ENCODE results near the gene UFD1. TPM values are rescaled to one million over a fixed set of nuclear protein-coding genes. Genes with fewer than 3 reads are reported as not detected.
A peak's percentile ranks its signal among the peaks of the same experiment; 100 is the strongest.

UFD1 gene
- total and polyA plus RNA-seq, 9 of the 15 experiments (the other 6 are each of a cell fraction or from before 2014, with no cell fraction given): 238 to 645 (median 363) TPM

DNA sequence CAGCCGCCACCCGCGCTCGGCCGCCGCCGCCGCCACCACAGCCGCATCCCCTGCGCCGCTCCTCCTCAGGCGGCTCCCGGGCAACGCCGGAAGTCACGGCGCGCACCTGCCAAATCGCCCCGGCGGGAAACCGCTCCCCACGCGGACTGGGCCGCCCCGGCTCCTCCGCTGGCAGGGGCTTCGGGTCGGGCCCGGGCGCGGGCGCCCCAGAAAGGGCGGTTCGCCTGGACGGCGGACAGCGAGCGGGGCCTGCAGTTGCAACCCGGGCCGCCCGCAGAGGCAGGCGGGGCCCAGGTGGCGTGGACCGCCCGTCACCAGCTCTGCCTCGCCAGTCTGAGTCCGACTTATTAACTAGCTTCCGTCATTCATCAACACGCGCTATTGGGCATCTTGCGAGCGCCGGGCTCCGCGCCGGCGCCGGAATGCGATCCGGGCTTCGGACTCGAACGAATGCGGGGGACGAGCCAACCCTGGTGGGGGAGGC, 47.3 kb downstream of the UFD1 start, which contains the start of gene HIRA (continued):
- TF ChIP-seq, protein P1, sequence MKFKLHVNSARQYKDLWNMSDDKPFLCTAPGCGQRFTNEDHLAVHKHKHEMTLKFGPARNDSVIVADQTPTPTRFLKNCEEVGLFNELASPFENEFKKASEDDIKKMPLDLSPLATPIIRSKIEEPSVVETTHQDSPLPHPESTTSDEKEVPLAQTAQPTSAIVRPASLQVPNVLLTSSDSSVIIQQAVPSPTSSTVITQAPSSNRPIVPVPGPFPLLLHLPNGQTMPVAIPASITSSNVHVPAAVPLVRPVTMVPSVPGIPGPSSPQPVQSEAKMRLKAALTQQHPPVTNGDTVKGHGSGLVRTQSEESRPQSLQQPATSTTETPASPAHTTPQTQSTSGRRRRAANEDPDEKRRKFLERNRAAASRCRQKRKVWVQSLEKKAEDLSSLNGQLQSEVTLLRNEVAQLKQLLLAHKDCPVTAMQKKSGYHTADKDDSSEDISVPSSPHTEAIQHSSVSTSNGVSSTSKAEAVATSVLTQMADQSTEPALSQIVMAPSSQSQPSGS (CRISPR knock-in tag; IDR thresholded peaks at IDR 0.05): no peak
- TF ChIP-seq TCFL5 (CRISPR knock-in tag; conservative IDR thresholded peaks at IDR 0.05): no peak
- TF ChIP-seq SIN3B (IDR thresholded peaks at IDR 0.05; ENCODE audit: low read depth): no peak
- no peak for TF ChIP-seq MECOM (CRISPR knock-in tag; IDR thresholded peaks at IDR 0.05)
- TF ChIP-seq, protein P2, sequence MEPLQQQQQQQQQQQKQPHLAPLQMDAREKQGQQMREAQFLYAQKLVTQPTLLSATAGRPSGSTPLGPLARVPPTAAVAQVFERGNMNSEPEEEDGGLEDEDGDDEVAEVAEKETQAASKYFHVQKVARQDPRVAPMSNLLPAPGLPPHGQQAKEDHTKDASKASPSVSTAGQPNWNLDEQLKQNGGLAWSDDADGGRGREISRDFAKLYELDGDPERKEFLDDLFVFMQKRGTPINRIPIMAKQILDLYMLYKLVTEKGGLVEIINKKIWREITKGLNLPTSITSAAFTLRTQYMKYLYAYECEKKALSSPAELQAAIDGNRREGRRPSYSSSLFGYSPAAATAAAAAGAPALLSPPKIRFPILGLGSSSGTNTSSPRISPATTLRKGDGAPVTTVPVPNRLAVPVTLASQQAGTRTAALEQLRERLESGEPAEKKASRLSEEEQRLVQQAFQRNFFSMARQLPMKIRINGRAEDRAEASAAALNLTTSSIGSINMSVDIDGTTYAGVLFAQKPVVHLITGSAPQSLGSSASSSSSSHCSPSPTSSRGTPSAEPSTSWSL (CRISPR knock-in tag; IDR thresholded peaks at IDR 0.05; ENCODE audit: borderline replicate concordance): peak; percentile 86; the same call in 1 of the 2 replicates
- TF ChIP-seq CBX5 (IDR thresholded peaks at IDR 0.05; ENCODE audit: borderline replicate concordance, low read depth): no peak
- TF ChIP-seq KLF1 (tag; IDR thresholded peaks at IDR 0.05): no peak
- no peak for TF ChIP-seq ARNT (IDR thresholded peaks at IDR 0.05)
- TF ChIP-seq, protein P3, sequence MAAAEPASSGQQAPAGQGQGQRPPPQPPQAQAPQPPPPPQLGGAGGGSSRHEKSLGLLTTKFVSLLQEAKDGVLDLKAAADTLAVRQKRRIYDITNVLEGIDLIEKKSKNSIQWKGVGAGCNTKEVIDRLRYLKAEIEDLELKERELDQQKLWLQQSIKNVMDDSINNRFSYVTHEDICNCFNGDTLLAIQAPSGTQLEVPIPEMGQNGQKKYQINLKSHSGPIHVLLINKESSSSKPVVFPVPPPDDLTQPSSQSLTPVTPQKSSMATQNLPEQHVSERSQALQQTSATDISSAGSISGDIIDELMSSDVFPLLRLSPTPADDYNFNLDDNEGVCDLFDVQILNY (CRISPR knock-in tag; IDR thresholded peaks at IDR 0.05): no peak
- TF ChIP-seq HMG20A (CRISPR knock-in tag; conservative IDR thresholded peaks at IDR 0.05): no peak
- TF ChIP-seq, protein P4, sequence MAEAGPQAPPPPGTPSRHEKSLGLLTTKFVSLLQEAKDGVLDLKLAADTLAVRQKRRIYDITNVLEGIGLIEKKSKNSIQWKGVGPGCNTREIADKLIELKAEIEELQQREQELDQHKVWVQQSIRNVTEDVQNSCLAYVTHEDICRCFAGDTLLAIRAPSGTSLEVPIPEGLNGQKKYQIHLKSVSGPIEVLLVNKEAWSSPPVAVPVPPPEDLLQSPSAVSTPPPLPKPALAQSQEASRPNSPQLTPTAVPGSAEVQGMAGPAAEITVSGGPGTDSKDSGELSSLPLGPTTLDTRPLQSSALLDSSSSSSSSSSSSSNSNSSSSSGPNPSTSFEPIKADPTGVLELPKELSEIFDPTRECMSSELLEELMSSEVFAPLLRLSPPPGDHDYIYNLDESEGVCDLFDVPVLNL (CRISPR knock-in tag; IDR thresholded peaks at IDR 0.05; ENCODE audit: low read depth): no peak
- no peak for TF ChIP-seq TFAM (CRISPR knock-in tag; conservative IDR thresholded peaks at IDR 0.05)
- TF ChIP-seq, protein P5, sequence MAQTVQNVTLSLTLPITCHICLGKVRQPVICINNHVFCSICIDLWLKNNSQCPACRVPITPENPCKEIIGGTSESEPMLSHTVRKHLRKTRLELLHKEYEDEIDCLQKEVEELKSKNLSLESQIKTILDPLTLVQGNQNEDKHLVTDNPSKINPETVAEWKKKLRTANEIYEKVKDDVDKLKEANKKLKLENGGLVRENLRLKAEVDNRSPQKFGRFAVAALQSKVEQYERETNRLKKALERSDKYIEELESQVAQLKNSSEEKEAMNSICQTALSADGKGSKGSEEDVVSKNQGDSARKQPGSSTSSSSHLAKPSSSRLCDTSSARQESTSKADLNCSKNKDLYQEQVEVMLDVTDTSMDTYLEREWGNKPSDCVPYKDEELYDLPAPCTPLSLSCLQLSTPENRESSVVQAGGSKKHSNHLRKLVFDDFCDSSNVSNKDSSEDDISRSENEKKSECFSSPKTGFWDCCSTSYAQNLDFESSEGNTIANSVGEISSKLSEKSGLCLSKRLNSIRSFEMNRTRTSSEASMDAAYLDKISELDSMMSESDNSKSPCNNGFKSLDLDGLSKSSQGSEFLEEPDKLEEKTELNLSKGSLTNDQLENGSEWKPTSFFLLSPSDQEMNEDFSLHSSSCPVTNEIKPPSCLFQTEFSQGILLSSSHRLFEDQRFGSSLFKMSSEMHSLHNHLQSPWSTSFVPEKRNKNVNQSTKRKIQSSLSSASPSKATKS (CRISPR knock-in tag; IDR thresholded peaks at IDR 0.05): no peak
- no peak for TF ChIP-seq MCM5 (IDR thresholded peaks at IDR 0.05; ENCODE audit: low read depth)
- no peak for TF ChIP-seq PTRF (tag; IDR thresholded peaks at IDR 0.05)
- TF ChIP-seq ARID1B (IDR thresholded peaks at IDR 0.05): no peak
- no peak for TF ChIP-seq CCNT2 (IDR thresholded peaks at IDR 0.05; ENCODE audit: borderline replicate concordance, extremely low read depth, insufficient read length, low read depth, low read length)
- TF ChIP-seq IFI16 (CRISPR knock-in tag; IDR thresholded peaks at IDR 0.05): no peak
- TF ChIP-seq ZNF174 (CRISPR knock-in tag; IDR thresholded peaks at IDR 0.05): no peak
- TF ChIP-seq SMARCE1 (IDR thresholded peaks at IDR 0.05): no peak
- TF ChIP-seq BRF1 (IDR thresholded peaks at IDR 0.05; ENCODE audit: borderline replicate concordance, extremely low read depth, insufficient read length): no peak
- TF ChIP-seq BRD9 (IDR thresholded peaks at IDR 0.05; ENCODE audit: low read depth, partially characterized antibody): no peak
- TF ChIP-seq RBM25 (IDR thresholded peaks at IDR 0.05; ENCODE audit: low read depth, low read length, severe bottlenecking): peak; percentile 98
